Measurements from ENCODE around the gene UBR7.
"Not testable (repeated sequence)": the region's sequence is repeated elsewhere in the genome, so short reads cannot be mapped to it uniquely, and the experiment has no call there.

Gene UBR7, protein sequence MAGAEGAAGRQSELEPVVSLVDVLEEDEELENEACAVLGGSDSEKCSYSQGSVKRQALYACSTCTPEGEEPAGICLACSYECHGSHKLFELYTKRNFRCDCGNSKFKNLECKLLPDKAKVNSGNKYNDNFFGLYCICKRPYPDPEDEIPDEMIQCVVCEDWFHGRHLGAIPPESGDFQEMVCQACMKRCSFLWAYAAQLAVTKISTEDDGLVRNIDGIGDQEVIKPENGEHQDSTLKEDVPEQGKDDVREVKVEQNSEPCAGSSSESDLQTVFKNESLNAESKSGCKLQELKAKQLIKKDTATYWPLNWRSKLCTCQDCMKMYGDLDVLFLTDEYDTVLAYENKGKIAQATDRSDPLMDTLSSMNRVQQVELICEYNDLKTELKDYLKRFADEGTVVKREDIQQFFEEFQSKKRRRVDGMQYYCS

DNA sequence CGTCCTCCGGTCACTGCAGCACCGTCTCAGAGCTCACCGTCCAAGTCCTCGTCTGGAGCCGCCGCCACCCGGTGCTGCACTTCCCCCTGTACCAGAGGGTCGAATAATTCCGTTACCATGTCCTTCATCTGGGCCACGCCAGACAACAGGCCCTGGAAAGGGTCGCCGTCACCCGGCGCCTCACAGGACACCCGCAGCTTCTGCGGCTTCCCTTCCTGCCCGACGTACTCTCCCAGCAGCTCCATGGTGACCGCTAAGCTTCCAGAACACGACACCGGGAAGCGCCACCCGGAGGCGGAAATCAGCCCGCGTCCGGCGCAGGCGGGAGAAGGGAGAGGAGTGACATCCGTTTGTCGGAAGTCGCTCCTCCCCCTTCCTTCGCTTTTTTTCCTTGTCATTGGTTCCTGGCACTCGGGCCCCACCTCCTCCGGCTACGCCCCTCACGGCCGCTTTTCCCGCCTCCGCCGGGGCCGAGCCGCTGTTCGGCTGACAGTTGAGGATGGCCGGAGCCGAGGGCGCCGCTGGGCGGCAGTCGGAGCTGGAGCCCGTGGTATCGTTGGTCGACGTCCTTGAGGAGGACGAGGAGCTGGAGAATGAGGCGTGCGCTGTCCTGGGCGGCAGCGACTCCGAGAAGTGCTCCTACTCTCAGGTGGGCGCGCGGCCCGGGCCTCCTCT is at the start of gene UBR7, which contains the start of gene GON7:
Gene UBR7, plus strand, starts transcription at position 464 of the 675 bp plus-strand sequence. Its CDS starts 36 bp downstream, at position 500.
Gene GON7, minus strand, starts transcription at position 273 of the 675 bp plus-strand sequence. Its CDS starts 28 bp downstream, at position 245.
- ATAC-seq, result peak; percentile 96
- Mint-ChIP-seq H3K27ac (peak within 1 kb of the TSS; percentile 98 to 99), H3K27me3 (no peaks in the 10 kb centered on the region), H3K4me1 (peaks cover 39% of the 10 kb centered on the region), H3K4me3 (peak within 1 kb of the TSS; percentile 78 to 89), H3K9me3 (no peaks in the 10 kb centered on the region)
- peak; percentile 85 to 89 for DNase-seq

DNA sequence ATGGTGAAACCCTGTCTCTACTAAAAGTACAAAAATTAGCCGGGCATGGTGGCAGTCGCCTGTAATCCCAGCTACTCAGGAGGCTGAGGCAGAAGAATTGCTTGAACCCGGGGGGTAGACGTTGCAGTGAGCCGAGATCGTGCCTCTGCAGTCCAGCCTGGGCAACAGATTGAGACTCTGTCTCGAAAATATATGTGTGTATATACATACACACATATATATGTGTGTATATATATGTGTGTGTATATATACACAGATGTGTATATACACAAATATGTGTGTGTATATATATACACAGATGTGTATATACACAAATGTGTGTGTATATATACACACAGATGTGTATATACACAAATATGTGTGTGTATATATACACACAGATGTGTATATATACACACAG is 48.7 kb upstream of the UBR7 start:
- not testable (repeated sequence) for H3K4me3 Mint-ChIP-seq, H3K27ac Mint-ChIP-seq, H3K4me1 Mint-ChIP-seq, H3K27me3 Mint-ChIP-seq, H3K9me3 Mint-ChIP-seq, DNase-seq
- ATAC-seq, result peak; percentile 61

DNA sequence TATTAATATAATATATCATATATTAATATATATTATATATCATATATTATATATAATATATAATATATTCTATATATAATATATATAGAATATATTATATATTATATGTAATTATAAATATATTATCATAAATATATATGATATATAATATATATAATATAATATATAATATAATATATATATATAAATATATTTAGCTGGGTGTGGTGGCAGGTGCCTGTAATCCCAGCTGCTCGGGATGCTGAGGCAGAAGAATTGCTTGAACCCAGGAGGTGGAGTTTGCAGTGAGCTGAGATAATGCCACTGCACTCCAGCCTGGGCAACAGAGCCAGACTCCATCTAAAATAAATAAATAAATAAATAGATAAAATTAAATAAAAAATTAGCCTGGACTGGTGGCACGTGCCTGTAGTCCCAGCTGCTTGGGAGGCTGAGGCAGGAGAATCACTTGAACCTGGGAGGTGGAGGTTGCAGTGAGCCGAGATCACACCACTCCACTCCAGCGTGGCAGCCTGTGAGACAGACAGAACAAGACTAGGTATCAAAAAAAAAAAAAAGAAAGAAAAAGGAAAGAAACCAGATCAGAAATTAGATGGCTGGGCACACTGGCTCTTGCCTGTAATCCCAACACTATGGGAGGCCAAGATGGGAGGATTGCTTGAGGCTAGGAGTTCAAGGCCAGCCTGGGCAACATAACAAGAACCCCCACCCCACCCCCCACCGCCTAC is 47.3 kb upstream of the UBR7 start:
- H3K27ac Mint-ChIP-seq, H3K9me3 Mint-ChIP-seq, DNase-seq, H3K27me3 Mint-ChIP-seq, H3K4me3 Mint-ChIP-seq, H3K4me1 Mint-ChIP-seq: not testable (repeated sequence)
- peak; percentile 42 for ATAC-seq

DNA sequence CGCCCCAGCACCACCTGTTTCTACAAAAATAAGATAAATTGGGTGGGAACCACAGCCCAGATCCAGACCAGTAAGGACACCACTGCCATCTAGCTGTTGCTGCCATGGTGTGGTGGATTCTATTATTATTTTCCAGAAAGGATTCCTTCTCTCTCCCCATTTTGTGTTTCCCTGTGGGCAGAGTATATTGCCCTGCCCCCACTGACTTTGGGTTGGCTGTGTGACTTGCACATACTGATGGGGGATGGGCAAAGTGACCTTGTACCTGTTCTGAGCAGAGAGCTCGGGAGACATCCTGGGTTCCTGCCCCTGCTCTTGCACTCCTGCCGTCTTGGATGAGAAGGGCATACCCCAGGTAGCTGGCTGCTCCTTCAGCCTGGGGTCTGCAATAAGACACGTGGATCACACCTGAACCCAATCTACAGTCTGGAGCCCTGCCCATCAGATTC is 46.7 kb upstream of the UBR7 start:
- H3K27me3 Mint-ChIP-seq, result no peaks in the 10 kb centered on the region
- no peak overlapping the region for H3K27ac Mint-ChIP-seq
- ATAC-seq (peak; percentile 55), DNase-seq (no peak)
- H3K4me3 Mint-ChIP-seq, result no peak overlapping the region
- no peaks in the 10 kb centered on the region for H3K4me1 Mint-ChIP-seq
- no peaks in the 10 kb centered on the region for H3K9me3 Mint-ChIP-seq

DNA sequence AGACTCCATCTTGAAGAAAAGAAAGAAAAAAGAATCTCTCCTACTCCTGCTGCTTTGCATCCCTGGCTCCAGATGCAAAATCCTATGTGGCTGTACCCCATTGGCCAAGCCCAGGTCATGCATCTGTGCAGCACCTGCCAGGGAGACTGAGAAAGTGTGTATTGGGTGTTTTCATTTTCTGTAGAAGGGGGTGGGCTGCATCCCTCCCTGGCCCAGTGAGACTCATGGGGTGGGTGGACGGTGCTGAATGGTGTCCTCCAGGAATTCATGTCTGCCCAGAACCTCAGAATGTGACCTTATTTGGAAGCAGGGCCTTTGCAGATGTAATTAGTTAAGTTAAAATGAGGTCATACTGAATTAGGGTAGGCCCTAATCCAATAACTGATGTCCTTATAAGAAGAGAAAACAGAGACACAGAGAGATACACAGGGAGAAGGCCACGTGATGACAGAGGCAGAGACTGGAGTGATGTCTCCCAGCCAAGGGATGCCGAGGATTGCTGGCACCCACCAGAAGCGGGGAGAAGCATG is 45.6 kb upstream of the UBR7 start:
- no peak for ATAC-seq
- H3K27ac Mint-ChIP-seq, result no peak overlapping the region
- H3K4me1 Mint-ChIP-seq, result no peaks in the 10 kb centered on the region
- no peak for DNase-seq
- H3K27me3 Mint-ChIP-seq, result no peaks in the 10 kb centered on the region
- no peaks in the 10 kb centered on the region for H3K9me3 Mint-ChIP-seq
- H3K4me3 Mint-ChIP-seq, result no peak overlapping the region

DNA sequence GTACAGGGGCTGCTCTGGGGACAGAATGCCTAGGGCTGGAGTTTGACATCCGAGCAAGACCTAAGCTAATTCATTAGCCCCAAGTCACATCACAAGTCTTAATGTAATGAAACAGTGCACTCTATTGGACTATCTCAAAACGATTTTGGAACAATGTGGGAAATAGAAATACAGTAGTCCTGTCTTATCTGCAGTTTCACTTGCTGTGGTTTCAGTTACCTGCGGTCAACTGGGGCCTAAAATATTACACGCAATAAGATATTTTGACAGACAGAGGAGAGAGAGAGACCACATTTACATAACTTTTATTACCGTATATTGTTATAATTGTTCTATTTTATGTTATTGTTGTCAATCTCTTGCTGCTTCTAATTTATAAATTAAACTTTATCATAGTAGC is 43.5 kb upstream of the UBR7 start:
- DNase-seq (no peak), ATAC-seq (no peak)
- no peaks in the 10 kb centered on the region for H3K4me1 Mint-ChIP-seq
- no peak overlapping the region for H3K4me3 Mint-ChIP-seq
- no peak overlapping the region for H3K27ac Mint-ChIP-seq
- H3K9me3 Mint-ChIP-seq, result no peaks in the 10 kb centered on the region
- no peaks in the 10 kb centered on the region for H3K27me3 Mint-ChIP-seq

DNA sequence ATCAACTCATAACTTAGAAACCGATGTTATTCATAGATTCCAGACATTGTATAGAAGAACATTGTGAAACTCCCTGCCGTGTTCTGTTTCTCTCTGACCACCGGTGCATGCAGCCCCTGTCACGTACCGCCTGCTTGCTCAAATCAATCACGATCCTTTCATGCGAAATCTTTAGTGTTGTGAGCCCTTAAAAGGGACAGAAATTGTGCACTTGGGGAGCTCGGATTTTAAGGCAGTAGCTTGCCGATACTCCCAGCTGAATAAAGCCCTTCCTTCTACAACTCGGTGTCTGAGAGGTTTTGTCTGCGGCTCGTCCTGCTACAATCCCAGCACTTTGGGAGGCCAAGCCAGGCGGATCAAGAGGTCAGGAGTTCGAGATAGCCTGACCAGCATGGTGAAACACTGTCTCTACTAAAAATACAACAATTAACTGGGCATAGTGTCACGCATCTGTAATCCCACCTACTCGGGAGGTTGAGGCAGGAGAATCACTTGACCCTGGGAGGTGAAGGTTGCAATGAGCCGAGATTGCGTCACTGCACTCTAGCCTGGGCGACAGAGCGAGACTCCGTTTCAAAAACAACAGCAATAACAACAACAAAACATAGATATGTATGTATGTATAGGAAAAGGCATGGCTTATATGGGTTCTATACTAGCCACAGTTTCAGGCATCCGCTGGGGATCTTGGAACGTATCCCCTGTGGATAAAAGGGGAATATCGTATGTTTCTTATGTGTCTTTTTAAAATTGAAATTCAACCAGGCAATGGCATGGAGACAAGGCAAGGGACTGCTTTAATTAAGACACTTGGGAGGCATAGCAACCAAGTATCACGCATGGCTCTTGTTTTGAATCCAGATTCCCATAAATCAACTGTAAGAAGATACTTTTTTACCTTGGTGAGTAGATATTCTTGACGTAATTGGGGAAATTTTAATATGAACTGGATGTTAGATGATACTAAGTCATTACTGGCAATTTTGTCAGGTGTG is 41.5 kb upstream of the UBR7 start:
- not testable (repeated sequence) for H3K4me1 Mint-ChIP-seq, H3K9me3 Mint-ChIP-seq, H3K27me3 Mint-ChIP-seq, H3K27ac Mint-ChIP-seq, H3K4me3 Mint-ChIP-seq, DNase-seq, ATAC-seq

DNA sequence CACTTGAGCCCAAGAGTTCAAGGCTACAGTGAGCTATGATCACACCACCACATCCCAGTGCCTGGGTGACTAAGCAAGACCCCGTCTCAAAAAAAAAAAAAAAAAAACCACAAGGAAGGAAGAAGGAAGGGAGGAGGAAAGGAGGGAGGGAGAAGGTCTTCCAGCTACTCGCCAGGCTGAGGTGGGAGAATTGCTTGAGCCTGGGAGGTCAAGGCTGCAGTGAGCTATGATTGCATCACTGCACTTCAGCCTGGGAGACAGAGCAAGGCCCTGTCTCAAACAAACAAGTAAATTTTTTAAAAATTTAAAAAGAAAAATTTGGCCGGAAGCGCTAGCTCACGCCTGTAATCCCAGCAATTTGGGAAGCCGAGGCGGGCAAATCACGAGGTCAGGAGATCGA is 38.4 kb upstream of the UBR7 start:
- ATAC-seq, DNase-seq, H3K4me3 Mint-ChIP-seq, H3K9me3 Mint-ChIP-seq, H3K27me3 Mint-ChIP-seq, H3K4me1 Mint-ChIP-seq, H3K27ac Mint-ChIP-seq: not testable (repeated sequence)

DNA sequence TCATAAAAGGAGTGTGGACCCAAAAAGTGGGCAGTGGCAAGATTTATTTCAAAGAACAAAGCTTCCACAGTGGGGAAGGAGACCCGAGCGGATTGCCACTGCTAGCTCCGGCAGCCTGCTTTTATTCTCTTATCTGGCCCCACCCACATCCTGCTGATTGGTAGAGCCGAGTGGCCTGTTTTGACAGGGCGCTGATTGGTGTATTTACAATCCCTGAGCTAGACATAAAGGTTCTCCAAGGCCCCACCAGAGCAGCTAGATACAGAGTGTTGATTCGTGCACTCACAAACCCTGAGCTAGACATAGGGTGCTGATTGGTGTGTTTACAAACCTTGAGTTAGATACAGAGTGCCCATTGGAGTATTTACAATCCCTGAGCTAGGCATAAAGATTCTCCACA is 37.4 kb upstream of the UBR7 start:
- not testable (repeated sequence) for H3K4me3 Mint-ChIP-seq, H3K27ac Mint-ChIP-seq, DNase-seq, H3K9me3 Mint-ChIP-seq, H3K4me1 Mint-ChIP-seq, ATAC-seq
- peaks cover 10% of the 10 kb centered on the region for H3K27me3 Mint-ChIP-seq

DNA sequence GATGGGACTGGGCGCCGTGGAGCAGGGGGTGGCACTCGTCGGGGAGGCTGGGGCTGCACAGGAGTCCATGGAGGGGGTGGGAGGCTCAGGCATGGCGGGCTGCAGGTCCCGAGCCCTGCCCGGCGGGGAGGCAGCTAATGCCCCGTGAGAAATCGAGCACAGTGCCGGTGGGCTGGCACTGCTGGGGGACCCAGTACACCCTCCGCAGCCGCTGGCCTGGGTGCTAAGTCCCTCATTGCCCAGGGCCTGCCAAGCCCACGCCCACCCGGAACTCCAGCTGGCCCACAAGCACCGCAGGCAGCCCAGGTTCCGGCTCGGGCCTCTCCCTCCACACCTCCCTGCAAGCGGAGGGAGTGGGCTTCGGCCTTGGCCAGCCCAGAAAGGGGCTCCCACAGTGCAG is 36.9 kb upstream of the UBR7 start:
- H3K4me1 Mint-ChIP-seq, H3K9me3 Mint-ChIP-seq, H3K4me3 Mint-ChIP-seq, ATAC-seq, H3K27ac Mint-ChIP-seq, DNase-seq: not testable (repeated sequence)
- H3K27me3 Mint-ChIP-seq, result peaks cover 10% of the 10 kb centered on the region

DNA sequence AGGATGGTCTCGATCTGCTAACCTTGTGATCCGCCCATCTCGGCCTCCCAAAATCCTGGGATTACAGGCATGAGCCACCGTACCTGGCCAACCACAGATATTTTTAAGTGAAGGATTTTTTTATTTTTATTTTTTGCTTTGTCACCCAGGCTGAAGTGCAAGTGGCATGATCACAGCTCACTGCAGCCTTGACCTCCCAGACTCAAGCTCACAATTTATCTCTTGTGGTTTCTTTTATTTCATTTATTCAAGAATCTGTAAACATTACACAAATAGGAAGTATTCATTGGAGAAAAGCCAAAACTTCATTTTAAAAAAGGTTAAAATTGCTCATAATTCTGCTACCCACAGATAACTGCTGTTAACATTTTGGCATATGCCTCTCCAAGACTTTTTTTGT is 35.7 kb upstream of the UBR7 start:
- no peak for ATAC-seq
- DNase-seq, result no peak
- H3K27ac Mint-ChIP-seq, result no peak overlapping the region
- no peak overlapping the region for H3K4me3 Mint-ChIP-seq
- peaks cover 10% of the 10 kb centered on the region for H3K27me3 Mint-ChIP-seq
- H3K9me3 Mint-ChIP-seq, result no peaks in the 10 kb centered on the region
- no peaks in the 10 kb centered on the region for H3K4me1 Mint-ChIP-seq

DNA sequence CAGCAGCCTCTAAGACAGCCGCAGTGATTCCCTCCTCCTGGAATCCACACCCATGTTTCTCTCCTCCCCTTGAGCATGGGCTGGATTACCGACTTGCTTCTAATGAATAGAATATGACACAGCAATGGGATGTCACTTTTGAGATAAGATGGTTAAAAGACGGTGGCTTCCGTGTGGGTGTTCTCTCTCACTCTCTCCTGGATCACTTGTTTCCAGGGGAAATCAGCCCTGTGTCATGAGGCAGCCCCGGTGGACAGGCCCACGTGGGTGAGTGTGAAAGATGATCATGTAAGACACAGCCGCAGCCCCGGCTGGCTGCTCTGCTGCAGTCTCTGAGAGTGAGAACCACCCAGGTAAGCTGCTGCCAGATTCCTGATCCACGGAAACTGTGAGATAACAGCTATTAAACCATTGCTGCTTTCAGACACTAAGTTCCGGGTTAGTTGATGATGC is 33.1 kb upstream of the UBR7 start:
- Mint-ChIP-seq H3K27ac (no peak overlapping the region), H3K4me1 (peaks cover 8% of the 10 kb centered on the region), H3K27me3 (peaks cover 10% of the 10 kb centered on the region), H3K9me3 (no peaks in the 10 kb centered on the region), H3K4me3 (no peak overlapping the region)
- ATAC-seq, result no peak
- DNase-seq, result no peak

DNA sequence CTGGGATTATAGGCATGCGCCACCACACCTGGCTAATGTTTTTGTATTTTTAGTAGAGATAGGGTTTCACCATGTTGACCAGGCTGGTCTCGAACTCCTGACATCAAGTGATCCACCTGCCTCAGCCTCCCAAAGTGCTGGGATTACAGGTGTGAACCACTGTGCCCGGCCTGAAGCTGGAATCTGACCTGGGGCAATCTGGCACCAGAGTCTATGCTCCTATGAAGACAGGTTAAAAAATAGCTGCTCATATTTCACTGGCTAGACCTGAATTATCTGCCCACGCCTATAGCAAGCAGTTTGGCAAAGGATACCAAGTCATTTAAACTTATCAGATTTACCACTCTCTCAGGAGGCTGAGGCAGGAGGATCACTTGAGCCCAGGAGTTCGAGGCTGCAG is 32.3 kb upstream of the UBR7 start:
- not testable (repeated sequence) for H3K9me3 Mint-ChIP-seq, H3K4me1 Mint-ChIP-seq, DNase-seq, ATAC-seq, H3K4me3 Mint-ChIP-seq, H3K27ac Mint-ChIP-seq
- peaks cover 10% of the 10 kb centered on the region for H3K27me3 Mint-ChIP-seq

DNA sequence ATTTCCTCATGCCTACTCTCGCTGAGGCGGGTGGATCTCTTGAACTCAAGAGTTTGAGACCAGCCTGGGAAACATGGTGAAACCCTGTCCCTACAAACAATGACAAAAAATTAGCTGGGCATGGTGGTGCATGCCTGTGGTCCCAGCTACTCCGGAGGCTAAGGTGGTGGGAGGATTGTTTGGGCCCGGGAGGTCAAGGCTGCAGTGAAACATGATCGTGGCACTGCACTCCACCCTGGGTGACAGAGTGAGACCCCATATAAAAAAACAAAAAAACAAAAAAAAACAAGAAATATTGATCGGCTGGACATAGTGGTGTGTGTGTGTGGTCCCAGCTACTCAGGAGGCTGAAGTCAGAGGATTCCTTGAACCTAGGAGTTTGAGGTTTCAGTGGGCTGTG is 31.6 kb upstream of the UBR7 start:
- H3K9me3 Mint-ChIP-seq, result no peaks in the 10 kb centered on the region
- no peak overlapping the region for H3K4me3 Mint-ChIP-seq
- H3K27ac Mint-ChIP-seq, result no peak overlapping the region
- peaks cover 9% of the 10 kb centered on the region for H3K4me1 Mint-ChIP-seq
- DNase-seq (no peak), ATAC-seq (no peak)
- H3K27me3 Mint-ChIP-seq, result peaks cover 10% of the 10 kb centered on the region
